Neural cell (in vitro differentiated cells): Measurements from ENCODE around the gene IFNL4.

Source experiments
- CTCF ChIP-seq: fragments of 450-650 bp; IDR thresholded peaks from 2 replicates; pipeline ENCODE4 v1.5.1; 2014; ENCODE audit warnings: antibody characterized with exemption, mild to moderate bottlenecking, moderate library complexity; ENCODE audit not compliant: poor library complexity, severe bottlenecking
- EP300 ChIP-seq: fragments of 450-650 bp; conservative IDR thresholded peaks from 2 replicates; pipeline ENCODE4 v1.6.1; 2014; ENCODE audit warnings: antibody characterized with exemption, mild to moderate bottlenecking, moderate library complexity; ENCODE audit not compliant: poor library complexity, severe bottlenecking
- EZH2 ChIP-seq: fragments of 200-600, 300-800 bp; shearing (Covaris generic), sonication (generic); IDR thresholded peaks from 2 replicates; pipeline ENCODE4 v1.6.1; 2014; ENCODE audit warnings: antibody characterized with exemption, low read length, borderline replicate concordance, mild to moderate bottlenecking; ENCODE audit not compliant: insufficient read depth, poor library complexity, severe bottlenecking
- POLR2AphosphoS5 ChIP-seq: IDR thresholded peaks from 2 replicates; pipeline ENCODE4 v1.6.1; 2012
- REST ChIP-seq: IDR thresholded peaks from 2 replicates; pipeline ENCODE4 v1.6.1; 2012; ENCODE audit warnings: borderline replicate concordance

GRCh38 chr19:39237200-39238184 lies 11.2 kb downstream of the IFNL4 start:
- no peak for TF ChIP-seq CTCF
- no peak for TF ChIP-seq EP300
- TF ChIP-seq REST: no peak
- no peak for TF ChIP-seq POLR2AphosphoS5
- TF ChIP-seq EZH2: no peak
